ENCODE data around the gene SCD5.
A peak's percentile ranks its signal among the peaks of the same experiment; 100 is the strongest.

GRCh38 chr4:82721819-82722423, 76.7 kb downstream of the SCD5 start:
- TF ChIP-seq, protein P1, sequence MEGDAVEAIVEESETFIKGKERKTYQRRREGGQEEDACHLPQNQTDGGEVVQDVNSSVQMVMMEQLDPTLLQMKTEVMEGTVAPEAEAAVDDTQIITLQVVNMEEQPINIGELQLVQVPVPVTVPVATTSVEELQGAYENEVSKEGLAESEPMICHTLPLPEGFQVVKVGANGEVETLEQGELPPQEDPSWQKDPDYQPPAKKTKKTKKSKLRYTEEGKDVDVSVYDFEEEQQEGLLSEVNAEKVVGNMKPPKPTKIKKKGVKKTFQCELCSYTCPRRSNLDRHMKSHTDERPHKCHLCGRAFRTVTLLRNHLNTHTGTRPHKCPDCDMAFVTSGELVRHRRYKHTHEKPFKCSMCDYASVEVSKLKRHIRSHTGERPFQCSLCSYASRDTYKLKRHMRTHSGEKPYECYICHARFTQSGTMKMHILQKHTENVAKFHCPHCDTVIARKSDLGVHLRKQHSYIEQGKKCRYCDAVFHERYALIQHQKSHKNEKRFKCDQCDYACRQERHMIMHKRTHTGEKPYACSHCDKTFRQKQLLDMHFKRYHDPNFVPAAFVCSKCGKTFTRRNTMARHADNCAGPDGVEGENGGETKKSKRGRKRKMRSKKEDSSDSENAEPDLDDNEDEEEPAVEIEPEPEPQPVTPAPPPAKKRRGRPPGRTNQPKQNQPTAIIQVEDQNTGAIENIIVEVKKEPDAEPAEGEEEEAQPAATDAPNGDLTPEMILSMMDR (IDR thresholded peaks at IDR 0.05) = peak in 1 of 6 experiments; percentile 11
- no peak for TF ChIP-seq EP300 (IDR thresholded peaks at IDR 0.05)
- no peak for TF ChIP-seq POLR2A (IDR thresholded peaks at IDR 0.05)

Data from upper lobe of left lung (tissue), 4 donors.